Measurements from ENCODE around the gene UBE2I. TPM values are rescaled to one million over a fixed set of nuclear protein-coding genes. Genes with fewer than 3 reads are reported as not detected.

Gene UBE2I
- total RNA-seq, 2 donors from 2014 or later, result 58.2 to 110 TPM

- DNase-seq (ENCODE audit: low spot score), result no peak
- H3K27ac ChIP-seq, result no peak overlapping the region
- peaks cover 27 to 28% of the 10 kb centered on the region in 2 donors for H3K36me3 ChIP-seq
- TF ChIP-seq CTCF (IDR thresholded peaks at IDR 0.05) (no peak), POLR2A (IDR thresholded peaks at IDR 0.05) (no peak), POLR2AphosphoS5 (IDR thresholded peaks at IDR 0.05) (no peak)
- H3K27me3 ChIP-seq (replicated peaks; ENCODE audit: insufficient read depth), result no peaks in the 10 kb centered on the region
- H3K9me3 ChIP-seq, result no peaks in the 10 kb centered on the region
- peaks cover 19% of the 10 kb centered on the region for H3K4me1 ChIP-seq (replicated peaks)
- WGBS, result 81% methylated on average over 36 of the region's 38 CpGs
- intact Hi-C loops (cut with DNase I), result no loop called here
- no peak overlapping the region for H3K4me3 ChIP-seq
Observed at GRCh38 chr16:1313721-1314369, 4.4 kb downstream of the UBE2I start.

- WGBS, result 84% methylated on average over 25 of the region's 28 CpGs
- DNase-seq (ENCODE audit: low spot score), result no peak
- H3K9me3 ChIP-seq, result no peaks in the 10 kb centered on the region
- H3K27me3 ChIP-seq (replicated peaks; ENCODE audit: insufficient read depth), result no peaks in the 10 kb centered on the region
- no peak overlapping the region for H3K4me3 ChIP-seq
- peaks cover 32% of the 10 kb centered on the region in 2 donors for H3K36me3 ChIP-seq
- intact Hi-C loops (cut with DNase I), result no loop called here
- no peak overlapping the region for H3K27ac ChIP-seq
- TF ChIP-seq POLR2AphosphoS5 (IDR thresholded peaks at IDR 0.05), result no peak
- no peak for TF ChIP-seq POLR2A (IDR thresholded peaks at IDR 0.05)
- no peak for TF ChIP-seq CTCF (IDR thresholded peaks at IDR 0.05)
- peaks cover 19% of the 10 kb centered on the region for H3K4me1 ChIP-seq (replicated peaks)
Observed at GRCh38 chr16:1314399-1315068, 5.1 kb downstream of the UBE2I start.

DNA sequence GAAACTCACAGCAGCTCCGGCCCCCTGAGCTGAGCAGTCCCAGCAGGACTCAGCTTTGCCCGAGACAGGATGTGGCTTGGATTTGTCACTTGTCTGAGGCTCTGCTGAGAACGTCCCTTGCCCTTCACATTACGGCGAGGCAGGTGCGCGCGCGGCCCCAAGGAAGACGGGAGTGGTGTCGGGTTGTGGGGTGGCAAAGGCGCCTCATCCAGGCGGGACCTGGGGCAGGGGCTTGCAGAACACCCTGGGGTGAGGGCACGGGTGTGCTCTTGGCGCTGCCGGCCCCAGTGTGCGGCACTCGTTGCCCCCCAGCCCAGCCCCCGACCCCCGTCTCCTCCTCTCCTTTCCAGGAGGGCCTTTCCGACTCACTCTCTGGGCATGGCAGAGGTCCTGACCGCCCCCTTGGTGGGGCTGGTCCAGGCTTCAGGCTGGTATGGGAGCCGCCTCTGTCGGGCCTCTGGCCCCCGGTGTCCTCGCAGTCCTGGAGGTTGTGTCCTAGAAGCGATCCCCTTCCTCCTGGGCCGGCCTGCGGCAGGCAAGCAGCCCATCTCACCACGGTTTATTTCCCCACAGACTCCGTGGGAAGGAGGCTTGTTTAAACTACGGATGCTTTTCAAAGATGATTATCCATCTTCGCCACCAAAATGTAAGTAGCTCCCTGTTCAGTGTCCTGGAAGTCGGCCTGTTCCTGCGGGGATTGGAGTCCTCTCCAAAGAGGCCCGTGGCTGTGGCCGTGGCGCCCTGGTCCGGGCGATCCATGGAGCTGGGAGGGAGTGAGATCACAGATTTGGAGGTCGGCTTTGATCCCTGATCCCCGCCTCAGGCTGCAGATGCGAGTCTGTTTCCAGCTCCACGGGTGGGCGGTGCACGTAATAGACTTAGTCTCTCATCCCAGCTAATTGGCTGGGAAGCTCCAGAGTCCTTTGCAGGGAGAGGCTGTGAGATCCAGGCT, 5.9 kb downstream of the UBE2I start:
- peaks cover 19% of the 10 kb centered on the region for H3K4me1 ChIP-seq (replicated peaks)
- H3K4me3 ChIP-seq, result no peak overlapping the region
- no peak overlapping the region for H3K27ac ChIP-seq
- TF ChIP-seq CTCF (IDR thresholded peaks at IDR 0.05) (no peak), POLR2AphosphoS5 (IDR thresholded peaks at IDR 0.05) (no peak), POLR2A (IDR thresholded peaks at IDR 0.05) (no peak)
- DNase-seq (ENCODE audit: low spot score), result no peak
- WGBS, result 82% methylated on average over 46 of the region's 46 CpGs
- H3K27me3 ChIP-seq (replicated peaks; ENCODE audit: insufficient read depth), result no peaks in the 10 kb centered on the region
- intact Hi-C loops (cut with DNase I), result no loop called here
- no peaks in the 10 kb centered on the region for H3K9me3 ChIP-seq
- H3K36me3 ChIP-seq, result peaks cover 39% of the 10 kb centered on the region in 2 donors

DNA sequence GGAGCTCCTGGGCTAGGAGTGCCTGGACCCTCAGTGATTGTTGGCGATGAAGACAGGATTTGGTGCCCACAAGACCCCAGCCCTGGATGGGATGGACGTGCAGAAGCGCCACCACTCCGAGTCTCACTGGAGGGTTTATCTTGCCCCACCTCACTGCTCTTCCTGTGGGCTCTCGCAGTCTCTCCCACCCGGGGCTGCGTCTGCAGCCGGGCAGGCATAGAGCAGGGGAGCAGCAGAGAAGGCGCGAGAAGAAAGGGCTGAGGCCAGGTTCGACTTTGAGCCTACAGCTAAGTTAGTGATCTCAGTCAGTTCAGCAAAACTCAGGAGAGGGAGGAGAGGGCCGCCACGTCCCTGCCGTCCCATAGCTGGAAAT, 6.6 kb downstream of the UBE2I start:
- intact Hi-C loops (cut with DNase I), result no loop called here
- no peak overlapping the region for H3K27ac ChIP-seq
- H3K9me3 ChIP-seq, result no peaks in the 10 kb centered on the region
- TF ChIP-seq POLR2AphosphoS5 (IDR thresholded peaks at IDR 0.05) (no peak), POLR2A (IDR thresholded peaks at IDR 0.05) (no peak), CTCF (IDR thresholded peaks at IDR 0.05) (no peak)
- H3K4me1 ChIP-seq (replicated peaks), result peaks cover 19% of the 10 kb centered on the region
- H3K36me3 ChIP-seq, result peaks cover 45% of the 10 kb centered on the region in 2 donors
- 79% methylated on average over 13 of the region's 14 CpGs for WGBS
- DNase-seq (ENCODE audit: low spot score), result no peak
- H3K4me3 ChIP-seq, result no peak overlapping the region
- no peaks in the 10 kb centered on the region for H3K27me3 ChIP-seq (replicated peaks; ENCODE audit: insufficient read depth)

Measured in prostate gland (tissue), 2 donors.